Psoas muscle (tissue), 8 donors: ENCODE results near the gene TRIM38. TPM values are rescaled to one million over a fixed set of nuclear protein-coding genes. Genes with fewer than 3 reads are reported as not detected.

ENCODE experiments used
- ATAC-seq, 4 donors: fragments of 200-7000 bp; cut with Tn5 transposase; one replicate each; pipeline ENCODE4 v1.9.1; 2020; ENCODE audit warnings: moderate library complexity in 3 of 4, mild to moderate bottlenecking in 2 of 4
- DNase-seq, 2 donors: peaks; one replicate each; pipeline ENCODE4 v3.0.0-alpha.2; 2020
- H3K27ac ChIP-seq: fragments of 200-600 bp; one replicate; pipeline ENCODE4 v1.8.0; 2022
- H3K27me3 ChIP-seq, 3 donors: fragments of 200-600 bp in 1 of 3; one replicate each; pipeline versions ENCODE4 v1.6.1 to v1.8.0; 2013 to 2022; ENCODE audit warnings: low read length in 2 of 3, mild to moderate bottlenecking in 2 of 3, moderate library complexity in 1 of 3; ENCODE audit not compliant: insufficient read depth in 3 of 3
- H3K36me3 ChIP-seq, 2 donors: fragments of 200-600 bp in 1 of 2; one replicate each; pipeline versions ENCODE4 v1.6.1 to v1.8.0; 2013 to 2022; ENCODE audit warnings: low read depth in 1 of 2, mild to moderate bottlenecking in 1 of 2, moderate library complexity in 1 of 2; ENCODE audit not compliant: insufficient read depth in 1 of 2
- H3K4me1 ChIP-seq: fragments of 200-600 bp; one replicate; pipeline ENCODE4 v1.8.0; 2022
- H3K4me3 ChIP-seq: fragments of 200-600 bp; one replicate; pipeline ENCODE4 v1.8.0; 2022; ENCODE audit warnings: mild to moderate bottlenecking
- H3K9me3 ChIP-seq: fragments of 200-600 bp; one replicate; pipeline ENCODE4 v1.8.0; 2022
- CTCF ChIP-seq: fragments of 200-600 bp; IDR thresholded peaks from one replicate; pipeline ENCODE4 v1.8.0; 2022; ENCODE audit warnings: antibody characterized with exemption
- WGBS, 3 donors: extraction: QIAGEN DNeasy Blood & Tissue Kit; methylation state at CpG; one replicate each; pipeline versions ENCODE4 v1.1.6 to v1.1.7; 2013; 5-methylcytosine and 5-hydroxymethylcytosine counted together
- intact Hi-C, 2 donors: fragments of 100-400 bp; cut with DNase I; formaldehyde crosslinking; loops; one replicate each; pipeline versions ENCODE4 v1.11.0 to v1.14.2; 2022
- polyA plus RNA-seq, 3 donors: library from polyadenylated mRNA; stranded (reverse); fragments of 200-250 nt; gene quantifications; one replicate each; pipeline ENCODE4 v1.2.3, GENCODE V29; 2013
- total RNA-seq, 4 donors: library from RNA; stranded (reverse); fragmentation: NEBNext Ultra II Directional in 2 of 4; extraction: Animal tissue kit (Norgen Biotek cat#: 25700) in 2 of 4; gene quantifications; one replicate each; pipeline versions ENCODE4 v1.2.1 to v1.2.4, GENCODE V29; 2021 to 2023
- donor health status: healthy with polysubstance abuse.
- donor health status: DM: no; HTN: no; CAD: no; lungs with moderate emphysema.
- donor health status: Bipolar disorder and iron deficiency.
- donor health status: healthy.
- donor health status: DM: yes; HTN: yes; CAD: no.
- donor health status: DM: no; HTN: no; CAD: no.
- donor health status: DM: no; HTN: no; CAD: no.
- donor health status: DM: yes; HTN: yes; CAD: no.

Gene TRIM38
- total and polyA plus RNA-seq, 7 donors = 1.4 to 7.3 (median 4.7) TPM

- WGBS, 3 donors = 93 to 94% (median 94%) methylated on average over 2 of the region's 2 CpGs
- Histone ChIP-seq H3K4me3 (no peak overlapping the region), H3K4me1 (peaks cover 8% of the 10 kb centered on the region), H3K9me3 (no peaks in the 10 kb centered on the region), H3K27ac (no peak overlapping the region), H3K36me3 (no peaks in the 10 kb centered on the region), H3K27me3 (peaks cover 1 to 55% (median 6%) of the 10 kb centered on the region in 3 donors)
- intact Hi-C loops = no loop called here
- ATAC-seq (no peak), DNase-seq (no peak)
- no peak for TF ChIP-seq CTCF
Observed at GRCh38 chr6:26034905-26035304, 72.3 kb downstream of the TRIM38 start.

Other genes starting within 250 kb of the TRIM38 start
- gene SLC17A4, start 208.1 kb upstream of the TRIM38 start, total RNA-seq = not detected
- not detected for gene SLC17A4, start 208.1 kb upstream of the TRIM38 start, polyA plus RNA-seq
- gene SLC17A1, start 130.8 kb upstream of the TRIM38 start, total RNA-seq = not detected
- gene SLC17A1, start 130.8 kb upstream of the TRIM38 start, polyA plus RNA-seq = not detected
- not detected for gene SLC17A3, start 88.6 kb upstream of the TRIM38 start, total RNA-seq
- gene SLC17A3, start 88.6 kb upstream of the TRIM38 start, polyA plus RNA-seq = not detected
- not detected for gene SLC17A2, start 32.1 kb upstream of the TRIM38 start, total RNA-seq
- not detected for gene SLC17A2, start 32.1 kb upstream of the TRIM38 start, polyA plus RNA-seq
- 1 to 10 TPM in 3 of 4 donors, under 1 TPM in 1; 0.99 to 2.7 (median 1.6) TPM for gene HFE, start 124.6 kb downstream of the TRIM38 start, total RNA-seq
- gene HFE, start 124.6 kb downstream of the TRIM38 start, polyA plus RNA-seq = 1 to 10 TPM in 1 of 3 donors, under 1 TPM in 2; 0.32 to 1.2 (median 0.40) TPM